ENCODE results near the gene AEBP1. TPM values are rescaled to one million over a fixed set of nuclear protein-coding genes. Genes with fewer than 3 reads are reported as not detected.
A peak's percentile ranks its signal among the peaks of the same experiment; 100 is the strongest.

AEBP1 gene
- total and polyA plus RNA-seq, 9 of the 15 experiments (the other 6 are each of a cell fraction or from before 2014, with no cell fraction given): 0.03 to 0.78 (median 0.30) TPM; not detected in 2

DNA sequence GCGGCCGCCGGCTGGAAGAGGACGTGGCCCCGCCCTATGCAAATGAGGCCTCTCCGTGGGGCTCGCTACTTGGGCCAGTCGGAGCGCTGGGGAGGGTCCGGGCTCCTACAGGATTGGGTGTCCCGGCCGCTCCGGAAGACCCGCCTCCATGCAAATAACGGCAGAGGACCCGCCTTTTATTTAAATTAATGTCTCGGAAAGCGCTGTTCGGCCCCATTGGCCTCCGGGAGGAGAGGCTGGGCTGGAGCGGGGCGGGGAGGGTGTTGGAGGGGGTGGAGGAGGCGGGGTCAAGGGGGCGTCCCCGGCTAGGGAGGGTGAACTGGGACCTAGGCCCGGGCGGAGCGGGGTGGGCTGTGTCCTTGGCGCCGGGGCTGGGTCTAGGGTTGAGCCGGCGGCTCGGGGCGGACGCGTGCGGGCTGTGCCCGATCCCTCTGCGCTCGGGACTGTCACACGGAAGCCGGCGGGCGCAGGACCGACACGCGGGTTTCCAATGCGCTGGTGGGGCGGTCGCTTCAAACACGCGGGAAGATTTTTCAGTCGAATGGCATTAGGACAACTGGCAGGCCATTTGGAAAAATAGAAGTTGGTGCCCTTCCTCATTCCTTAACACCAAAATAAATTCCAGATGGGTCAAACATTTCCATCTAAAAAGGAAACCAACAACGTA is 21.5 kb upstream of the AEBP1 start (continued):
- TF ChIP-seq YY1 (IDR thresholded peaks at IDR 0.05; ENCODE audit: borderline replicate concordance in 1 of 3, control insufficient read depth in 1 of 3, extremely low read depth in 1 of 3, insufficient read depth in 3 of 3, insufficient read length in 1 of 3, insufficient replicate concordance in 2 of 3, low read depth in 1 of 3, low read length in 2 of 3) (peak in 1 of 3 experiments; percentile 21), SIN3A (IDR thresholded peaks at IDR 0.05; ENCODE audit: borderline replicate concordance in 2 of 2, control insufficient read depth in 1 of 2, low read depth in 2 of 2, low read length in 2 of 2) (peak; percentile 44 to 48; a peak in 2 of 4 replicates), CHD2 (IDR thresholded peaks at IDR 0.05; ENCODE audit: low read depth, low read length) (peak; percentile 45; the same call in 1 of the 2 replicates), MBD2 (IDR thresholded peaks at IDR 0.05; ENCODE audit: borderline replicate concordance, low read depth) (peak; percentile 85), MAZ (CRISPR knock-in tag; conservative IDR thresholded peaks at IDR 0.05 in 1 of 2, IDR thresholded peaks at IDR 0.05 in 1 of 2) (peak in 1 of 2 experiments; percentile 34; a peak in 2 of 4 replicates), GABPA (tag; conservative IDR thresholded peaks at IDR 0.05; ENCODE audit: low read depth) (peak; percentile 92), ZNF707 (CRISPR knock-in tag; conservative IDR thresholded peaks at IDR 0.05) (no peak), ESRRA (IDR thresholded peaks at IDR 0.05; ENCODE audit: borderline replicate concordance, low read depth) (no peak), FOXO4 (CRISPR knock-in tag; IDR thresholded peaks at IDR 0.05) (no peak), POLR2AphosphoS5 (IDR thresholded peaks at IDR 0.05; ENCODE audit: control insufficient read depth, insufficient read depth, low read depth, low read length) (0 out of 2 replicates have a peak, but pooled peaks have one; percentile 8), ZNF121 (CRISPR knock-in tag; conservative IDR thresholded peaks at IDR 0.05) (peak; percentile 77), EGR1 (conservative IDR thresholded peaks at IDR 0.05) (peak; percentile 82), RBFOX2 (IDR thresholded peaks at IDR 0.05; ENCODE audit: low read depth, low read length) (peak; percentile 71), CXXC5 (CRISPR knock-in tag; IDR thresholded peaks at IDR 0.05) (peak; percentile 20), ZBTB2 (IDR thresholded peaks at IDR 0.05) (peak; percentile 70; the same call in 1 of the 2 replicates), MYC (IDR thresholded peaks at IDR 0.05; ENCODE audit: low read depth, low read length) (peak; percentile 52), MYC (CRISPR knock-in tag; IDR thresholded peaks at IDR 0.05; ENCODE audit: borderline replicate concordance, low read depth) (no peak), MTA3 (IDR thresholded peaks at IDR 0.05; ENCODE audit: borderline replicate concordance) (peak; percentile 46; the same call in 1 of the 2 replicates)
- TF ChIP-seq, protein P1, sequence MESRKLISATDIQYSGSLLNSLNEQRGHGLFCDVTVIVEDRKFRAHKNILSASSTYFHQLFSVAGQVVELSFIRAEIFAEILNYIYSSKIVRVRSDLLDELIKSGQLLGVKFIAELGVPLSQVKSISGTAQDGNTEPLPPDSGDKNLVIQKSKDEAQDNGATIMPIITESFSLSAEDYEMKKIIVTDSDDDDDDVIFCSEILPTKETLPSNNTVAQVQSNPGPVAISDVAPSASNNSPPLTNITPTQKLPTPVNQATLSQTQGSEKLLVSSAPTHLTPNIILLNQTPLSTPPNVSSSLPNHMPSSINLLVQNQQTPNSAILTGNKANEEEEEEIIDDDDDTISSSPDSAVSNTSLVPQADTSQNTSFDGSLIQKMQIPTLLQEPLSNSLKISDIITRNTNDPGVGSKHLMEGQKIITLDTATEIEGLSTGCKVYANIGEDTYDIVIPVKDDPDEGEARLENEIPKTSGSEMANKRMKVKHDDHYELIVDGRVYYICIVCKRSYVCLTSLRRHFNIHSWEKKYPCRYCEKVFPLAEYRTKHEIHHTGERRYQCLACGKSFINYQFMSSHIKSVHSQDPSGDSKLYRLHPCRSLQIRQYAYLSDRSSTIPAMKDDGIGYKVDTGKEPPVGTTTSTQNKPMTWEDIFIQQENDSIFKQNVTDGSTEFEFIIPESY (CRISPR knock-in tag; IDR thresholded peaks at IDR 0.05): 0 out of 2 replicates have a peak, but pooled peaks have one; percentile 39
- TF ChIP-seq, protein P2, sequence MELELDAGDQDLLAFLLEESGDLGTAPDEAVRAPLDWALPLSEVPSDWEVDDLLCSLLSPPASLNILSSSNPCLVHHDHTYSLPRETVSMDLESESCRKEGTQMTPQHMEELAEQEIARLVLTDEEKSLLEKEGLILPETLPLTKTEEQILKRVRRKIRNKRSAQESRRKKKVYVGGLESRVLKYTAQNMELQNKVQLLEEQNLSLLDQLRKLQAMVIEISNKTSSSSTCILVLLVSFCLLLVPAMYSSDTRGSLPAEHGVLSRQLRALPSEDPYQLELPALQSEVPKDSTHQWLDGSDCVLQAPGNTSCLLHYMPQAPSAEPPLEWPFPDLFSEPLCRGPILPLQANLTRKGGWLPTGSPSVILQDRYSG (tag; conservative IDR thresholded peaks at IDR 0.05; ENCODE audit: low read depth): no peak
